AG04450 (cell line): Measurements from ENCODE around the gene FNDC3B. TPM values are rescaled to one million over a fixed set of nuclear protein-coding genes. Genes with fewer than 3 reads are reported as not detected.

ENCODE experiments used
- CTCF ChIA-PET: fragments of 300-600, 350-600 bp; formaldehyde crosslinking; extraction: SDS; loops from one replicate; lab custom pipeline; 2022; ENCODE audit warnings: antibody characterized with exemption, inconsistent platforms; lab: Charles Lee
- POLR2A ChIA-PET: fragments of 350-600 bp; formaldehyde crosslinking; extraction: SDS; loops from one replicate; lab custom pipeline; 2021; ENCODE audit warnings: antibody characterized with exemption, inconsistent platforms; lab: Yijun Ruan, JAX
- DNase-seq: peaks from one replicate; pipeline ENCODE4 v3.0.0-alpha.2; 2011; ENCODE audit warnings: low read depth, low spot score
- H3K27ac ChIP-seq: one replicate; pipeline ENCODE4 v1.5.1; 2012; ENCODE audit warnings: low read depth, low read length, control low read depth
- H3K27me3 ChIP-seq: one replicate; pipeline ENCODE4 v1.6.0; 2012; ENCODE audit warnings: low read length; ENCODE audit not compliant: control insufficient read depth, insufficient read depth
- H3K4me3 ChIP-seq: 2 replicates; pipeline ENCODE4 v1.5.1; 2011; ENCODE audit warnings: mild to moderate bottlenecking, low read depth, low read length, control low read depth
- H3K9me3 ChIP-seq: 2 replicates; pipeline ENCODE4 v1.5.1; 2012; ENCODE audit warnings: low read length; ENCODE audit not compliant: control insufficient read depth, insufficient read depth
- polyA plus RNA-seq: library from polyadenylated mRNA; depleted of rRNA; stranded (reverse); fragments of >200 nt; gene quantifications from 2 replicates; pipeline ENCODE4 v1.2.3, GENCODE V29; 2011
- TF ChIP-seq, protein P1 (sequence below): IDR thresholded peaks from 2 replicates; pipeline ENCODE4 v1.5.1; 2011; ENCODE audit warnings: low read depth, low read length, control low read depth, inconsistent platforms

FNDC3B gene
- polyA plus RNA-seq, 1 experiment = 39.5 TPM

DNA sequence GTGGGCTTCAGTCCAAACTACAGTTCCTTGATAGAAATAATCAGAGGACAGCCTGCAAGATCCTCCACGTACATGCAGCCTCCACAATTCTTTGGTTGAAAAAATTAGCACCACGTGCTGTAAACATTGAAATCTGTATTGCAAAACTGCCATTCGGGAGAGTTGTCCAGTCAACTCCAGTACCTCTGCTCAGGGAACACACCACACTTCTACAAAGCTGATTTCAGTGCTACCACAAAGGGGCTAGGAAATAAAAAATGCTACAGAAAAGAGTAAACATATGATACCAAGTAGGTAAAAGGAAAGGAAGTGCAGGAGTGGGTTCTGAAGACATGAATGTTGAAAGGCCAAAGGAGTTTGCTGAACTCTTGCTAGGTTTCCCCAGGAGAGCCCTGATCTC, 368.5 kb downstream of the FNDC3B start:
- no peak overlapping the region for H3K4me3 ChIP-seq
- no peak overlapping the region for H3K27ac ChIP-seq
- no peak for DNase-seq
- CTCF ChIA-PET = interaction anchor here (0.6 to 1.0 kb wide), 3 partner anchors 69 to 215 kb away, joined by 3 read pairs; no protein-coding TSS in a partner anchor
- POLR2A ChIA-PET = no interaction called here
- no peaks in the 10 kb centered on the region for H3K27me3 ChIP-seq
- TF ChIP-seq, protein P1, sequence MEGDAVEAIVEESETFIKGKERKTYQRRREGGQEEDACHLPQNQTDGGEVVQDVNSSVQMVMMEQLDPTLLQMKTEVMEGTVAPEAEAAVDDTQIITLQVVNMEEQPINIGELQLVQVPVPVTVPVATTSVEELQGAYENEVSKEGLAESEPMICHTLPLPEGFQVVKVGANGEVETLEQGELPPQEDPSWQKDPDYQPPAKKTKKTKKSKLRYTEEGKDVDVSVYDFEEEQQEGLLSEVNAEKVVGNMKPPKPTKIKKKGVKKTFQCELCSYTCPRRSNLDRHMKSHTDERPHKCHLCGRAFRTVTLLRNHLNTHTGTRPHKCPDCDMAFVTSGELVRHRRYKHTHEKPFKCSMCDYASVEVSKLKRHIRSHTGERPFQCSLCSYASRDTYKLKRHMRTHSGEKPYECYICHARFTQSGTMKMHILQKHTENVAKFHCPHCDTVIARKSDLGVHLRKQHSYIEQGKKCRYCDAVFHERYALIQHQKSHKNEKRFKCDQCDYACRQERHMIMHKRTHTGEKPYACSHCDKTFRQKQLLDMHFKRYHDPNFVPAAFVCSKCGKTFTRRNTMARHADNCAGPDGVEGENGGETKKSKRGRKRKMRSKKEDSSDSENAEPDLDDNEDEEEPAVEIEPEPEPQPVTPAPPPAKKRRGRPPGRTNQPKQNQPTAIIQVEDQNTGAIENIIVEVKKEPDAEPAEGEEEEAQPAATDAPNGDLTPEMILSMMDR = no peak
- no peaks in the 10 kb centered on the region; the same call in 1 of the 2 replicates for H3K9me3 ChIP-seq

DNA sequence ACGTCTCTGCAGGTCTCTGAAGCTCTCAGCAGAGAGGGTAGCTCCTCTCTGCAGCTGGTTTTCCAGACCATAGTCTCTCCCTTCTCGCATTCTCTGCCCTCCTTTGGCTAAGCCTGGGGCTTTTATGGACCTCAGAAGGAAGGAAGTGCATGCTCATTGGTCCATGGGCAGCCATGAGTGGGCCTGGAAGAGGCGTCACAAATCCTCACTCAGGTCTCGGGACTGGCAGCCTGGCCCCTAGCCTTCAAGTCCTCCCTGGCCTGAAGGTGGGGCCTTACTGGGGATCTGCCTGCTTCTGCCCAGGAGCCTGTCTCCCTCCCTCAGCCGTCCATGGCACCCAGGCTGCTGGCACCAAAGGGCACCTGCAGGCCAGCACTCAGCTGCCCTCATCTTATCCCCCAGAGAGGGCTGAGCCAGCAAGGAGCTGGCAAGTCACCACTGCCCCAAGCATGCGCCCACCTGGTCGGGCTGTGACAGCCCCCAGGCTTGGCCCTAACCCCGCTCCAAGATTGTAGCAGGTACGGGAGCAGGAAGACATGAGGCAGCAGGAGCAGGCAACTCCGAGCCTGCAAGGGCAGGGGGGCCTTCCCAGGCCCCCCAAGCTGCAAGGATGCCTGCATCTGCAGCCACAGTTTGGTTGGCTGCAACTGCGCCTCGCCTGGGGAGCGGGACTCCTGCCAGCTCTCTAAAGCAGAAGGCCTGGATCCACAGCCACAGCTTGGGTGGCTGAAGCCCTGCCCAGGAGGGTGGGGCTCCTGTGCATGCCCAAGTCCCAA, 371.5 kb downstream of the FNDC3B start:
- ChIA-PET CTCF (no interaction called here), POLR2A (no interaction called here)
- no peak overlapping the region for H3K27ac ChIP-seq
- no peaks in the 10 kb centered on the region; the same call in 1 of the 2 replicates for H3K9me3 ChIP-seq
- H3K4me3 ChIP-seq = no peak overlapping the region
- TF ChIP-seq, protein P1 = no peak
- no peak for DNase-seq
- peaks cover 3% of the 10 kb centered on the region for H3K27me3 ChIP-seq

DNA sequence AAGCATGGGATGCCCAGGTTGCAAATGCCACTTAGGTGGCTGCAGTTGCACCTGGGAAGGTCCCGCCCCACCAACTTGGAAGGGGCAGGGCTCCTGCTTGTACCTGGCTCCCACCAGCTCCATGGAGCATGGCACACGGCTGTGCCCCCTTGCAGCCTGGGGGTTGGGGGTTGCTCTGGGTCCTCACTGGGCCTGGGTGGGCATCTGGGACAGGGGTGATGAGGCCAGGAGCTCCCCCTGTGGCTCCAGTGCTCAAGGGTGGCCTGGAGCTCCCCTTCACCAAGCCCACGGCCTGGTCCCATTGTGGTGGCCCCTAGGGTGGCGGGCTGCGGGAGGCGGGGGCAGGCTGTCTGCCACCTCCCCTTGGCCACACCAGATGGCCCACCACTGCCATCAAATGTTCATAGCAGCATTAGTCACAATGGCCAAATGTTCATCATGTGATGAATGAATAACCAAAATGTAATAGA, 372.1 kb downstream of the FNDC3B start:
- Histone ChIP-seq H3K9me3 (no peaks in the 10 kb centered on the region; the same call in 1 of the 2 replicates), H3K4me3 (no peak overlapping the region), H3K27ac (no peak overlapping the region), H3K27me3 (peaks cover 3% of the 10 kb centered on the region)
- ChIA-PET CTCF (no interaction called here), POLR2A (no interaction called here)
- no peak for DNase-seq
- TF ChIP-seq, protein P1 = no peak

DNA sequence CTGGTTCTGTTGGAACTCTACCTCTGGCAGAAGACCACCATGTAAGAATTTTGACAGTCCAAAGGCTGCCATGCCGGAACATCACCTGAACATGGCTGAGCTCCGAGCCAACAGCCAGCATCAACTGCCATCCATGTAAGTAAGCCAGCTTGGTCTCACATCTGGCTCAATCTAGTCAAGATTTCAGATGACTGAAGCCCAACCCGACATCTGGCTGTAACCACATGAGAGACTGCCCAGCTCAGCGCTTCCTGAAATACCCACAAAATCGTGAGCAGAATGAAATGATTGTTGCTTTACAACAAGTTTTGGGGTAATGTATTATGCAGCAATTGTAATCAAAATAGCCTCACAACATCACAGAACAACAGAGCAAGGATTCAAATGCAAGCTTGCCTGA, 375.9 kb downstream of the FNDC3B start:
- no peak overlapping the region for H3K27ac ChIP-seq
- POLR2A ChIA-PET = no interaction called here
- H3K4me3 ChIP-seq = no peak overlapping the region
- no peak for DNase-seq
- H3K27me3 ChIP-seq = peaks cover 5% of the 10 kb centered on the region
- no peaks in the 10 kb centered on the region; the same call in 1 of the 2 replicates for H3K9me3 ChIP-seq
- CTCF ChIA-PET = no interaction called here
- TF ChIP-seq, protein P1 = no peak

DNA sequence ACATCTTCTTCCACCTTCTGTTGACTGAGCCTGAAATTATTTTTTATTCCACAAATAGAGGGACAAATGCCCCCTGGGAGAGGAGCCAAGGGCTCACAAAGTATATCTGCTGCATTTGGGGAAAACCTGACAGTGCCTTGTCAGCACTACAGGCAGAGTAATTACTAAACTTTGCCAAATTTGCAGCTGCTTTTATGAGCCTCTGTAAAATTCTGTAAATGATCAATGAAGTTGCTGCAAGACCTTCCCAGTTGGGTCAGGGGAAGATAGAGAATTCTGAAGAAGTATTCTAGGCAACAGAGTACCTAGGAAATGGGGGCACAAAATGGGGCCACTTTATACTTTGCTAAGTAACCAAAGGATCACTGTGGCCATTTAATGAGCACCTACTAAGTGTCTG, 398.3 kb downstream of the FNDC3B start:
- H3K4me3 ChIP-seq = no peak overlapping the region
- POLR2A ChIA-PET = no interaction called here
- CTCF ChIA-PET = no interaction called here
- H3K27me3 ChIP-seq = peaks cover 17% of the 10 kb centered on the region
- DNase-seq = no peak
- TF ChIP-seq, protein P1 = no peak
- peaks cover 5% of the 10 kb centered on the region; the same call in 1 of the 2 replicates for H3K9me3 ChIP-seq
- no peak overlapping the region for H3K27ac ChIP-seq
